Activated T-helper 17 cell treated with anti-CD3 and anti-CD28 coated beads, Interleukin-2, amount 50 U/mL, for 72 hours (primary cell): ENCODE data around the gene ULBP1. TPM values are rescaled to one million over a fixed set of nuclear protein-coding genes. Genes with fewer than 3 reads are reported as not detected.
"Not testable (repeated sequence)": the region's sequence is repeated elsewhere in the genome, so short reads cannot be mapped to it uniquely, and the experiment has no call there.

ENCODE experiments used
- ATAC-seq: fragments of 150-1000 bp; cut with Tn5 transposase; replicated peaks from 2 replicates; pipeline ENCODE4 v1.10.0; 2021; ENCODE audit warnings: mild to moderate bottlenecking, moderate library complexity
- H3K27ac Mint-ChIP-seq: one replicate; pipeline ENCODE4 v1.8.0; 2022; ENCODE audit warnings: mixed read lengths
- H3K27me3 Mint-ChIP-seq: one replicate; pipeline ENCODE4 v1.8.0; 2022; ENCODE audit warnings: mixed read lengths
- H3K36me3 Mint-ChIP-seq: one replicate; pipeline ENCODE4 v1.8.0; 2022; ENCODE audit warnings: low read depth, mild to moderate bottlenecking, mixed read lengths
- H3K4me1 Mint-ChIP-seq: one replicate; pipeline ENCODE4 v1.8.0; 2022; ENCODE audit warnings: mixed read lengths
- H3K4me3 Mint-ChIP-seq: one replicate; pipeline ENCODE4 v1.8.0; 2022; ENCODE audit warnings: mild to moderate bottlenecking, mixed read lengths
- H3K9me3 Mint-ChIP-seq: one replicate; pipeline ENCODE4 v1.8.0; 2022; ENCODE audit warnings: mixed read lengths
- total RNA-seq, 2 donors: library from RNA; stranded (reverse); gene quantifications; one replicate each; pipeline ENCODE4 v1.2.3, GENCODE V29; 2022

Gene ULBP1
- total RNA-seq, 2 donors from 2014 or later, result 0.35 to 0.48 TPM

DNA sequence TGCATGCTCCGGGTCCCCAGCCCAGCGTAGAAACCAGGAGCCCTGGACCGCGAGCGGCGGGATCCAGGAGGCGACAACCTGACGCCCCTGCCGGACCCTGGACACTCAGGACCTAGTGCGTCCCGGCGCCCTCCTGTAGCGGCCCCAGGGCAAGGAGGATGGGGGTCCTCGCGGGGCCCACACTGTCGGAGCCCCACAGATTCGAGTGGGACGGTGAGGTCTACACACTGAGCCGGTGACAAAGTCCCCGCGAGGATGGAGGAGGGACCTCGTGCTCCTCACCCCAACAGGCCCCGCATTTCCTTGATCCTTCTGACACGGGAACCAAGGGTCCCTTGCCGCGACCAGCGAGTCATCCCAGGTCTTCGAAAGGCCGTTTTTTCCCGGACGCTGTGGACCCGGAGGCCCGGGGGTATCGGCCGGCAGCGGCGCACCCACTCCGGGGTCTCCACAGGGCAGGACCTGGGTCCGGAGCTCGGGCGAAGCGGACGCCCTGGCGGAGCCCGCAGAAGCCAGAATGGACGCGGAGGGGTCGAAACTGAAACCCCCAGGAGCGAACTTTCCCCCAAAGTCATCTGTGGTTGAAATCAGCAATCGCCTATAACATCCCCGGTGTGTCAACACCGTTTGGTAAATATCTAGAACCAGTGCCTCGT, 9.3 kb upstream of the ULBP1 start:
- not testable (repeated sequence) for ATAC-seq, H3K4me1 Mint-ChIP-seq, H3K36me3 Mint-ChIP-seq, H3K9me3 Mint-ChIP-seq, H3K27ac Mint-ChIP-seq
- H3K4me3 Mint-ChIP-seq, result peak overlapping the region; percentile 48
- peaks cover 72% of the 10 kb centered on the region for H3K27me3 Mint-ChIP-seq

DNA sequence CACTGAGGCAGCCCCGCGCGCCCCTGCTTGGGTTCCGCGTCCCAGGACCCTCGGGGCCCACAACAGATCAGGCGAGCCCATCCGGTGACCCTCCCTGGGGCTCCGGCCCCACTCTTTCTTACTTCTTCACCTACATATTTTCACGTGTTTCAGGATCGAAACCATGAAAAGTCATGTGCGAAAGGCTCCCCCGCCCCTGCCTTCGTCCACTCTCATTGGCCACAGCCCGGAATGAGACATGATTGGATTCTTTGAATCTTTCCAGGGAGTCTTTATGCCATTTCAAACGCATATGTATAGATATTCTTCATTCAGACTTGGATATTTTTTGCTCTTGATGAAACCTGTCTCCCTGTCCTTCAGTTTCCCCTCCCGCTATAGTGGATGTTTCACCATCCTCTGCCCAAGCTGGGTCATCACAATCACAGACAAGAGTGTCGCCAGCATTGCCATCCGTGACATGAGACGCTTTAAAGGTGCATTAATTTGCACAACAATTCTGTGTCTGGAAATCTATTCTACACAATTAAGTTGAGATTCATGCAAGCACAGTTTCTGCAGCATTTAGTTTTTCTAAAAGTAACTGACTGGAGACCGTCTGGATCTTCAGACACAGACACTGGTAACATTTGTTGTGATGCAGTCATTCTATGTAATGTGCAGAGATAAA, 8.6 kb upstream of the ULBP1 start:
- H3K27ac Mint-ChIP-seq, H3K4me1 Mint-ChIP-seq, H3K9me3 Mint-ChIP-seq, ATAC-seq, H3K36me3 Mint-ChIP-seq: not testable (repeated sequence)
- H3K27me3 Mint-ChIP-seq, result peaks cover 68% of the 10 kb centered on the region
- H3K4me3 Mint-ChIP-seq, result peak overlapping the region; percentile 48

DNA sequence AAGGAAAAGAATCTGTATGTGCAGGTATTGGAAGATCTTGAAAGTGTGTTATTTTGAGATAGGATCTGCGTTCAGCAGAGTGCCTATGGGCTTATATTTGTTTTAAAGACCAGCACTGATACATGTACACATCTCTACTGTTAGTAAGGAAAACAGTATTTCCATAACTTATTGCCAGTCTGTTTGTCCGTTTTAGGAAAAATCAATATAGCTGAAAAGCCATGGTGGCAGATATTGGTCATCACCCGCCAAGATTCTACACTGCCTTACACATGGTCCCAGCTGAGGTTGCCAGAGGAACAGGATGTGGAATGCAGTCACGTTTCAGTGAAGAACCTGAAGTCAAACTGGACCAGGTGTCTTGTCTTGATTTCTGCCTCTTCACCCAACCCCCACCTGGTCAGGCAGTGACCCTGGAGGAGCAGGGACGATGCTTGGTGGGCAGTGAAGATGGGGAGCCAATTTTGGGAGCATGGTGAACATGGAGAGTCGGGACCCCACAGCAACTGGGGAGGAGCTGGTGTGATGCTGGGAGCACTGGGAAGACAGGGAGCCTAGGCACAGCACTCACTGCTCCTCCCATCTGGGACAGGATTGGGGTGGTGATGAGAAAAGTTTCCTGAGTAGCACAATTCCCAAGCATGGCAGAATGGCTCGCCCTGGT, 8.0 kb upstream of the ULBP1 start:
- H3K36me3 Mint-ChIP-seq, H3K27ac Mint-ChIP-seq, H3K9me3 Mint-ChIP-seq, H3K4me3 Mint-ChIP-seq, ATAC-seq, H3K4me1 Mint-ChIP-seq: not testable (repeated sequence)
- peaks cover 67% of the 10 kb centered on the region for H3K27me3 Mint-ChIP-seq

DNA sequence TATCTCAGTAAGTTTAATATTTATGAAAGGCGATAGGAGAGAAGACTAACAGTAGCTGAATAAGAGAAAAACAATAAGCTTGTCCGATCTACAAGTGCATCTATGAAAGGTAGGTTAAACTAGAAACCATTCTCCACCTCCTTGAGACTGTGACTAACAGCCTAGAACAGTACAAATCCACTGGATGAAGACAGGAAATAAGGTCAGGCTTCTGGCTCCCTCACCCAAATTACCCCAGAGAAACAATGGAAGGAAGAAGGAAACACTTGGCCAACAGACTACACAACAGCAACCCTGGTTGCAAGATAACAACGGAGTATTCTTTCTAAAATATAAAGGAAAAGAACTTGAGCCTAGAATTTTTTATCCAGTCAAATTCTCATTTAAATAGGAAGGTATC, 5.6 kb upstream of the ULBP1 start:
- H3K9me3 Mint-ChIP-seq, H3K36me3 Mint-ChIP-seq, H3K4me1 Mint-ChIP-seq, ATAC-seq, H3K4me3 Mint-ChIP-seq, H3K27ac Mint-ChIP-seq: not testable (repeated sequence)
- H3K27me3 Mint-ChIP-seq, result peaks cover 58% of the 10 kb centered on the region

DNA sequence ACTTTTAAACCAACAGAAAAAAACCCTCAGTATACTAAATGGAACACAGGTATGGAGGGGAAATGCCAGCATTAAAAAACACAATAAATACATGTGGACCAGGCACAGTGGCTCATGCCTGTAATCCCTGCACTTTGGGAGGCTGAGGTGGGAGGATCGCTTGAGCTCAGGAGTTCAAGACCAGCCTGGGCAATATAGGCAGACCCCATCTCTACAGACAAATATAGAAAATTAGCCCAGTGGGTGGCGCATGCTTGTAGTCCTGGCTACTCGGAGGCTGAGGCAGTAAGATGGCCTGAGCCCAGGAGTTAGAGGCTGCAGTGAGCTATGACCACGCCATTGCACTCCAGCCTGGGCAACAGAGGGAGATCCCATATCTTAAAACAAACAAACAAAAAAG, 3.9 kb upstream of the ULBP1 start:
- ATAC-seq, H3K27ac Mint-ChIP-seq, H3K4me3 Mint-ChIP-seq, H3K9me3 Mint-ChIP-seq: not testable (repeated sequence)
- Mint-ChIP-seq H3K4me1 (peaks cover 16% of the 10 kb centered on the region), H3K36me3 (peaks cover 16% of the 10 kb centered on the region), H3K27me3 (peaks cover 59% of the 10 kb centered on the region)

DNA sequence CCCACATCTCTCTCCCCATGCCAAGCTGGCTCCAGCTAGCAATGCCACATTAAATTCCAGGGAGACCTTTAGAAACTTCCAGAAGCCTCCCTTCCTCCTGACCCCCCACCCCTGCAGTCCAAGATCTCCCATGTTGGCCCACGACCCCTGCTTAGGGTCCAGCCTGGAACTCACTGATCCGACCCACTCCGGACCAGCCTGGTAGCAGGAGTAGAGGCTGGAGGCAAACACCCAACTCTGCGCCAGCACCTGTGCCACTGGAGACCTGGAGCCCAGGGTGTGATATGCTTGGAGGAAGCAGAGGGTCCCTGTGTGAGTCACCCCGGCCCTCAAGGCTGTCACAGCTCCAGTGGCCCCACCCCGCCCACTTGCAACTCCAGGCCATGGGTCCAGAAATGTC, 3.3 kb upstream of the ULBP1 start:
- Mint-ChIP-seq H3K4me1 (peaks cover 19% of the 10 kb centered on the region), H3K9me3 (no peaks in the 10 kb centered on the region), H3K27ac (no peak overlapping the region), H3K36me3 (peaks cover 19% of the 10 kb centered on the region), H3K4me3 (no peak overlapping the region), H3K27me3 (peaks cover 59% of the 10 kb centered on the region)
- no peak for ATAC-seq

DNA sequence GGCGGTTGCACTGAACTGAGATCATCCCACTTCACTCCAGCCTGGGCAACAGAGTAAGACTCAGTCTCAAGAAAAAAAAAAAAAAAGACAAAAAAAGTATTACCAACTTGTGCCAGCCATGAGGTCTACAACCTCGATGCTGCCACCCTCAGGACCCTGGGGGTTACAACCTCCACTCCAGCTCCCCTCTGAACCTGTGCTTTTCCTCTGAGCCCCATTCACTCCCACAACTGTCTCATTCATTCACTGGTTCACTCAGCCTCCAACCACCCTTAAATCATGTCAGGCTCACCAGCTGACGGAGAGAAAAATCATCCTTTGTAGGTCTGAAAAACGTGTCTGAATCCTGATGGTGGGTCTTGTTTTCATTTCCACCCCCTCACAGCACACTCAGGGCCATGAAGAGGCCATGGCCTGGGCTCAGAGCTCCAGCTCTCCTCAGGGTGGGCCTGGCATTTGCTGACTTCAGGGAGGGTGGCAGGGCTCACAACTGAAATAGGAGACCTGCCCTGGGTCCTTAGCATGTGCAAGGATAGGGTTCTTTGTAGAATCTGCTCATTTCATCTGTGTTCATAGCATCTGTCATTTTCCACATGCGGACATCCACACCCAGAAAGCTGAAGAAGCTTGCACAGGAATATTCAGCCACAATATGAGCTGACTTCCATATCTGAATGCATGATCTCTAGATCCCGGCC, 1.9 kb upstream of the ULBP1 start:
- Mint-ChIP-seq H3K27ac (no peak overlapping the region), H3K4me3 (no peak overlapping the region), H3K9me3 (no peaks in the 10 kb centered on the region), H3K4me1 (peaks cover 23% of the 10 kb centered on the region), H3K36me3 (peaks cover 19% of the 10 kb centered on the region), H3K27me3 (peaks cover 58% of the 10 kb centered on the region)
- no peak for ATAC-seq

DNA sequence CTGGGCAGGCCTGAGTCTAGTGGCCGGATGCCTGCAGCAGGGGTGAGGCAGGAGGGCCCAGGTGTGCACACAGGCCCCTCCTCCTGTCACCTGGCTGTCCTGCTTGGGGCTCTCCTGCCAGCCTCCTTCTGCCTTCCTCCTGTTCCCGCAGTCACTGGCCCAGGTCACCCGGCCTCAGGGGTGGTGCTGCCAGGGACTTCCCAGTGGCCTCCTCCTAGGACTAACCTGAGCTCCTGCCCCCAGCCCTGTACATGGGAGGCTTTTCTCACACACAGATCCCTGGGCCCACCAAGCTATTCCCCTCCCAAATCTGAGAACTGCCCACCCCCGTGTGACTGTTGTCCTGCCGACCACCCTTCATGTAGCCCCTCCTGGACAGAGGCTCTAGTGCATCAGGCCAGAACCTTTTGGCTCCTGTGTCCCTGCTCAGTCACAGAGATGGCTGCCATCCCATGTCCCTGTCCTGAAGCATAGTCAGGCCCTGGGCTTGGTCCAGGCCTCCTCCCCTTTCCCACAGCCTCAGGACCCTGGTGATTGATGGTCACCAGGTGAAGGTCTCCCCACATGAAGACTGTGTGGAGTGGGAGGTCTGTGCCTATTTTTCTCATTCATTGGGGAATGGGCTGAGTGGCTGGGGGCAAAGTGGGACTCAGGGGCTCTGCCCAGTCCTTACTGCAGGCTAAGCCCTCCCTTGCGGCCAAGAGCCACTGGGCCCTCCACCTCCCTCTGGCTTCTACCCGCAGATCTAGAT, 1.1 kb upstream of the ULBP1 start:
- Mint-ChIP-seq H3K4me3 (peak overlapping the region; percentile 87), H3K9me3 (no peaks in the 10 kb centered on the region), H3K27me3 (peaks cover 60% of the 10 kb centered on the region), H3K27ac (peak overlapping the region; percentile 84), H3K36me3 (peaks cover 19% of the 10 kb centered on the region), H3K4me1 (peaks cover 23% of the 10 kb centered on the region)
- ATAC-seq, result no peak

DNA sequence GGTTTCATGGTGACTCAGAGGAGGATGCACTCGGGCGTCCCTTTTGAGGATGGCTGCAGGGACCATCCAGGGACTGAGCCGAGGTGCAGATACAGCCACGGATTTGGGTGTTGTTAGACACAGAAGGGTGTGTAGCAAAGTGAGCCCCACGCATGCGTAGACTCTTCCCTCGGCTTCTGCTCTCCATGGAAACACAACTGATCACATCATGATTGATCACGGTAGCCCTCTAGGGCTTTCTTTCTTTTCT, 606 bp upstream of the ULBP1 start:
- H3K27me3 Mint-ChIP-seq, result peaks cover 60% of the 10 kb centered on the region
- peaks cover 19% of the 10 kb centered on the region for H3K36me3 Mint-ChIP-seq
- H3K4me3 Mint-ChIP-seq, result peak overlapping the region; percentile 87
- H3K27ac Mint-ChIP-seq, result peak overlapping the region; percentile 84
- peaks cover 23% of the 10 kb centered on the region for H3K4me1 Mint-ChIP-seq
- peak; percentile 55 for ATAC-seq
- no peaks in the 10 kb centered on the region for H3K9me3 Mint-ChIP-seq

DNA sequence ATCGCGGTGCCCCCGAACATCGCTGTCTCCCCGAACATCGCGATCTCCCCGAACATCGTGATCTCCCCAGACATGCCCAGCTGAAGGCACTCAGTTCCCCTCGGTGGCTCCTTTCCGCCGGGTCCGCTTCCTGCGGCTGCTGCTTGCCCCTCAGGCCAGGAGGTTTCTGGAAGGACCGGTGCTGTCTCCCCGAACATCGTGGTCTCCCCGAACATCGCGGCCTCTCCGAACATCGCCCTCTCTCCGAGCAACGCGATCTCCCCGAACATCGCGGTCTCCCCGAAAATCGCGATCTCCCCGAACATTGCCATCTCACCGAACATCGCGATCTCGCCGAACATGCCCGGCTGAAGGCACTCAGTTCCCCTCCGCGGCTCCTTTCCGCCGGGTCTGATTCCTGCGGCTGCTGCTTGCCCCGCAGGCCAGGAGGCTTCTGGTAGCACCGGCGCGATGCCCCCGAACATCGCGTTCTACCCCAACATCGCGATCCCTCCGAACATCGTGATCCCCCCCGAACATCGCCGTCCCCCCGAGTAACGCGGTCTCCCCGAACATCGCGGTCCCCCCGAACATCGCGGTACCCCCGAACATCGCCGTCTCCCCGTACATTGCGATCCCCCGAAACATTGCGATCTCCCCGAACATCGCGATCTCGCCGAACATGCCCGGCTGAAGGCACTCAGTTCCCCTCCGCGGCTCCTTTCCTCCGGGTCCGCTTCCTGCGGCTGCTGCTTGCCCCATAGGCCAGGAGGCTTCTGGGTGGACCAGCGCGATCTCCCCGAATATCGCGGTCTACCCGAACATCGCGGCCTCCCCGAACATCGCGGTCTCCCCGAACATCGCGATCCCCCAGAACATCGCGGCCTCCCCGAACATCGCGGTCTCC, 808 bp downstream of the ULBP1 start:
- Mint-ChIP-seq H3K36me3 (peaks cover 19% of the 10 kb centered on the region), H3K4me1 (peaks cover 23% of the 10 kb centered on the region), H3K27ac (peak overlapping the region; percentile 84), H3K27me3 (peaks cover 62% of the 10 kb centered on the region), H3K9me3 (no peaks in the 10 kb centered on the region), H3K4me3 (peak overlapping the region; percentile 87)
- ATAC-seq, result no peak

DNA sequence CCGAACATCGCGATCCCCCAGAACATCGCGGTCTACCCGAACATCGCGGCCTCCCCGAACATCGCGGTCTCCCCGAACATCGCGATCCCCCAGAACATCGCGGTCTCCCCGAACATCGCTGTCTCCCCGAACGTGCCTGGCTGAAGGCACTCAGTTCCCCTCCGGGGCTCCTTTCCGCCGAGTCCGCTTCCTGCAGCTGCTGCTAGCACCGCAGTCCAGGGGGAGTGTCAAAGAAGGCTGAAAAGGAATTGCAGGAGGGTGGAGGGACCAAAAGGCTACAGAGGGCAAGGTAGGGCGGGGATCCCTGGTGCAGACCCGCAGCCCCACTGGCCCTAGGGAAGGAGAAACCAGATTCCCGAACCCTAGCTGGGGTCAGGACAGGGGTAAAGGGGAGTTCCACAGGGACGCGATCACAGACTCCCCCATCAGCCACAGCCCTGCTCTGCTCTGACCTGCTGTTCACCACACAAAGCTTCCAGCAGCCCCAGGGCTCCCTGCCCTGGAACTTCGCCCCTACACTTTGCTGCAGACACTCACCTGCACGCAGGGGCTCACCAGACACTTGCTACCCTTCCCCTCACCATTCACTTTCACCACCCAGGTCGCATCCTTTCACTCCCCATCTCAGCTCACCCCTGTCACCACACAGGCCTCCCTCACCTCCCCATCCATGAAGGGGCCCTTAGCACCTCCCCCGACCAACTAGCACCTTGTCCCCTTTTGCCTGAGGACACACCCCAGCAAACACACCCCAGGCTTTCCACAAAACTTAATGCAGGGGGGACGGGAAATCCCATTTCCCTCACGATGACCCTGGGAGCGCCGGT, 1.7 kb downstream of the ULBP1 start:
- peaks cover 19% of the 10 kb centered on the region for H3K36me3 Mint-ChIP-seq

DNA sequence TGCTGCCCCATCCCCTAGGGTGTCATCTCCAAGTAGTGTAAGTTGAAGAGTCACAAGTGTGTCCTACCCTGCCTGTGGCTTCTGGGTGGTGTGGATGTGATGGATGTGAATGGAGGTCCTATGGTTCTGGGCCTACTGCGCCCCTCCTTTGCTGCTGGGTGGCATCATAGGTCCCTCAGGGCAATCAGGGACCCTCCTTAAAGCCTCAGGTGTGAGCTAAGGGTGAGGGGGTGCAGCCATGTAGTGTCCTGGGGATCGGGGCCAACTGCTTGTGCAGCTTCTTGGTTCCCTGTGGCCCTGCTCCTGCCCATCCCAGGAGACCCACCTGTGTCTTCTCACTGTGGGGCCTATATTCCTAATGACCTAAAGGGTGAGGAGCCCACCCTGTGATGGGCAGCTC, 2.6 kb downstream of the ULBP1 start:
- H3K9me3 Mint-ChIP-seq, ATAC-seq, H3K27ac Mint-ChIP-seq: not testable (repeated sequence)
- peaks cover 65% of the 10 kb centered on the region for H3K27me3 Mint-ChIP-seq
- peaks cover 19% of the 10 kb centered on the region for H3K36me3 Mint-ChIP-seq
- H3K4me1 Mint-ChIP-seq, result peaks cover 23% of the 10 kb centered on the region
- peak overlapping the region; percentile 87 for H3K4me3 Mint-ChIP-seq

More for the DNA sequence above, 1.7 kb downstream of the ULBP1 start:
- Mint-ChIP-seq H3K27ac (peak overlapping the region; percentile 84), H3K27me3 (peaks cover 67% of the 10 kb centered on the region), H3K4me3 (peak overlapping the region; percentile 87), H3K9me3 (no peaks in the 10 kb centered on the region), H3K4me1 (peaks cover 23% of the 10 kb centered on the region)
- ATAC-seq, result no peak

DNA sequence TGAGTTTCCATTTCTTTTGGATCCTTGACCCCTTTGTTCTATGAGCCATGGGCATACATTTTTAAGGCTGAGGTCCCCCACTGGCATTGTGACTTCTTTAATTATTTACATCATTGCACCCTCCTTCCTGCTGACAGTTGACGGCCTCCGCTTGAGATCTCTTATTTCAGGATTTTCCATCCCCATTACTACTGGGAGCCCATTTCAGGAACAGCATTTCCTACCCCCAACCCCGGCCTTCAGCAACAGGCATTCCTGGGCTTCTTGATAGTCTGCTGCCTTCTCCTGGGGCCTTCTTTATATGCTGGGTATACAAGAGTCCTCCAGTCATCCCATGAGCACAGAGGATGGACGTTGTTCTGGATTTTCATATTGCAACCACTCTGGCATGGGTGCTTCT, 3.8 kb downstream of the ULBP1 start:
- Mint-ChIP-seq H3K4me3 (no peak overlapping the region), H3K27me3 (peaks cover 63% of the 10 kb centered on the region), H3K27ac (no peak overlapping the region), H3K36me3 (peaks cover 19% of the 10 kb centered on the region), H3K4me1 (peaks cover 23% of the 10 kb centered on the region), H3K9me3 (no peaks in the 10 kb centered on the region)
- ATAC-seq, result no peak
